HepG2 (cell line): ENCODE results near the gene ENPP7. TPM values are rescaled to one million over a fixed set of nuclear protein-coding genes. Genes with fewer than 3 reads are reported as not detected.

Experiments
- BATF2 ChIP-seq: sonication (generic); formaldehyde crosslinking; IDR thresholded peaks from 2 replicates; pipeline ENCODE4 v1.8.0; 2022; ENCODE audit warnings: mild to moderate bottlenecking, missing genetic modification reagents, moderate library complexity
- DDIT3 ChIP-seq: sonication (generic); formaldehyde crosslinking; IDR thresholded peaks from 2 replicates; pipeline ENCODE4 v1.4.0; 2020; ENCODE audit warnings: mild to moderate bottlenecking, missing genetic modification reagents
- EEA1 ChIP-seq: sonication (generic); formaldehyde crosslinking; IDR thresholded peaks from 2 replicates; pipeline ENCODE4 v1.5.1; 2020; ENCODE audit warnings: mild to moderate bottlenecking, missing genetic modification reagents, borderline replicate concordance
- GTF3A ChIP-seq: sonication (generic); formaldehyde crosslinking; conservative IDR thresholded peaks from 2 replicates; pipeline ENCODE4 v1.4.0; 2020; ENCODE audit warnings: mild to moderate bottlenecking, missing genetic modification reagents
- IKZF4 ChIP-seq: sonication (generic); formaldehyde crosslinking; IDR thresholded peaks from 2 replicates; pipeline ENCODE4 v1.5.1; 2020; ENCODE audit warnings: borderline replicate concordance, mild to moderate bottlenecking, low read depth, missing genetic modification reagents; ENCODE audit errors: not compliant biosample characterization
- KLF16 ChIP-seq, 2 experiments: sonication (generic) in 1 of 2; formaldehyde crosslinking in 1 of 2; IDR thresholded peaks; 2 replicates each; pipeline versions ENCODE4 v1.6.1 to v1.8.0; 2016 to 2023; ENCODE audit warnings: missing genetic modification reagents in 2 of 2, missing compliant biosample characterization in 1 of 2
- MEIS1 ChIP-seq: sonication (generic); formaldehyde crosslinking; IDR thresholded peaks from 2 replicates; pipeline ENCODE4 v1.9.0; 2021; ENCODE audit warnings: mild to moderate bottlenecking, missing genetic modification reagents, moderate library complexity, borderline replicate concordance
- MTA3 ChIP-seq: sonication (generic); formaldehyde crosslinking; IDR thresholded peaks from 2 replicates; pipeline ENCODE4 v1.4.0; 2020; ENCODE audit warnings: missing genetic modification reagents
- PRPF4 ChIP-seq: fragments of 200-400 bp; formaldehyde crosslinking; IDR thresholded peaks from 2 replicates; pipeline ENCODE4 v1.6.1; 2016; ENCODE audit warnings: low read length, low read depth; ENCODE audit not compliant: poor library complexity, severe bottlenecking
- RAD21 ChIP-seq: fragments of 450-650 bp; formaldehyde crosslinking; IDR thresholded peaks from 2 replicates; pipeline ENCODE4 v1.5.0; 2020; ENCODE audit warnings: mild to moderate bottlenecking
- SIX4 ChIP-seq: sonication (generic); formaldehyde crosslinking; IDR thresholded peaks from 2 replicates; pipeline ENCODE4 v1.4.0; 2020; ENCODE audit warnings: missing genetic modification reagents
- TCF7L2 ChIP-seq: IDR thresholded peaks from 2 replicates; pipeline ENCODE4 v1.6.1; 2011; ENCODE audit warnings: mild to moderate bottlenecking, low read depth, low read length, moderate library complexity
- YEATS2 ChIP-seq: sonication (generic); formaldehyde crosslinking; IDR thresholded peaks from 2 replicates; pipeline ENCODE4 v1.4.0; 2020; ENCODE audit warnings: missing genetic modification reagents, borderline replicate concordance
- ZBTB38 ChIP-seq: sonication (generic); formaldehyde crosslinking; IDR thresholded peaks from 2 replicates; pipeline ENCODE4 v1.5.1; 2020; ENCODE audit warnings: mild to moderate bottlenecking, missing genetic modification reagents
- ZNF260 ChIP-seq: sonication (generic); formaldehyde crosslinking; IDR thresholded peaks from 2 replicates; pipeline ENCODE4 v1.4.0; 2020; ENCODE audit warnings: missing genetic modification reagents, low read depth, mild to moderate bottlenecking, borderline replicate concordance
- ZNF607 ChIP-seq: sonication (generic); formaldehyde crosslinking; IDR thresholded peaks from 2 replicates; pipeline ENCODE4 v1.5.1; 2020; ENCODE audit warnings: missing genetic modification reagents, mild to moderate bottlenecking, borderline replicate concordance
- ZNF749 ChIP-seq: sonication (generic); formaldehyde crosslinking; IDR thresholded peaks from 2 replicates; pipeline ENCODE4 v1.8.0; 2022; ENCODE audit warnings: mild to moderate bottlenecking, missing genetic modification reagents, moderate library complexity, borderline replicate concordance
- ZNF878 ChIP-seq: sonication (generic); formaldehyde crosslinking; IDR thresholded peaks from 2 replicates; pipeline ENCODE4 v1.8.1; 2023; ENCODE audit warnings: mild to moderate bottlenecking, missing genetic modification reagents, moderate library complexity
- ZSCAN31 ChIP-seq: sonication (generic); formaldehyde crosslinking; IDR thresholded peaks from 2 replicates; pipeline ENCODE4 v1.5.0; 2020; ENCODE audit warnings: low read depth, mild to moderate bottlenecking, missing genetic modification reagents
- polyA plus RNA-seq, 8 experiments: library from polyadenylated mRNA; depleted of rRNA in 3 of 8; stranded (reverse) in 7 of 8; unstranded in 1 of 8; fragments of >200 nt; fragmentation: Illumina TruSeq in 4 of 8; extraction: Trizol in 4 of 8; gene quantifications; 2 replicates each; pipeline versions ENCODE4 v1.2.1 to v1.2.3, GENCODE V29; 2011 to 2016; ENCODE audit warnings: low read depth in 4 of 8, missing spikeins in 1 of 8, mixed read lengths in 1 of 8; ENCODE audit not compliant: insufficient read depth in 1 of 8
- total RNA-seq, 5 experiments: library from RNA; depleted of rRNA; stranded (reverse); fragments of >200 nt; fragmentation: Illumina TruSeq; extraction: Trizol; gene quantifications; 2 replicates each; pipeline ENCODE4 v1.2.3, GENCODE V29; 2016; ENCODE audit warnings: low read depth in 1 of 5
- TF ChIP-seq, protein P1 (sequence below): sonication (generic); formaldehyde crosslinking; IDR thresholded peaks from 2 replicates; pipeline ENCODE4 v1.8.1; 2023; ENCODE audit warnings: mild to moderate bottlenecking, moderate library complexity, missing genetic modification reagents
- TF ChIP-seq, protein P2 (sequence below): sonication (generic); formaldehyde crosslinking; IDR thresholded peaks from 2 replicates; pipeline ENCODE4 v1.5.1; 2020; ENCODE audit warnings: missing genetic modification reagents, mild to moderate bottlenecking, borderline replicate concordance
- TF ChIP-seq, protein P3 (sequence below): sonication (generic); formaldehyde crosslinking; IDR thresholded peaks from 2 replicates; pipeline ENCODE4 v1.4.0; 2020; ENCODE audit warnings: missing genetic modification reagents, borderline replicate concordance

The ENPP7 gene
- total and polyA plus RNA-seq, 2 of the 13 experiments (the other 11 are each of a cell fraction or from before 2014, with no cell fraction given), result 1.1 to 2.2 TPM

DNA sequence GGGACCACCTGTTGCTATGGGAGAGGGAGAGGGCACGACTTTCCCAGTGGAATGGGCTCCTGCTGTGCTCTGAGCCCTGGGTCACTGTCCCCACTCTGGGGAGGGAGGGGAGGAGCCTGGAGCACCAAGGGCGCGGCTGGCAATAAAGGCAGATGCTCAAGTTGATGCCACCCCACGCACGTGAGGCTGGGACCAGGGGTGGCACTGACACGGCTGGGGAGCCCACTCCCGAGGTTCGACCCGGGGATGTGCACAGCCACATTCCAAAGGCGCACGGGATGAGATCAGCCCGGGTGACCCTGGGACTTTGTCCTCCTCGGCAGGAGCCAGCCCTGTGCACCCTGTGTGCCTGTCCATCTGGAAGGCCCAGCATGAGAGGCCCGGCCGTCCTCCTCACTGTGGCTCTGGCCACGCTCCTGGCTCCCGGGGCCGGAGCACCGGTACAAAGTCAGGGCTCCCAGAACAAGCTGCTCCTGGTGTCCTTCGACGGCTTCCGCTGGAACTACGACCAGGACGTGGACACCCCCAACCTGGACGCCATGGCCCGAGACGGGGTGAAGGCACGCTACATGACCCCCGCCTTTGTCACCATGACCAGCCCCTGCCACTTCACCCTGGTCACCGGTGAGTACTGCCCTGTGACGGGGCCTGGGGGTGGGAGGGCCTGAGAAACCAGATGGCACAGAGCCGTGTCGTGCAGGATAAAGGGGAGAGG is at the start of gene ENPP7 (continued):
- TF ChIP-seq, protein P1, sequence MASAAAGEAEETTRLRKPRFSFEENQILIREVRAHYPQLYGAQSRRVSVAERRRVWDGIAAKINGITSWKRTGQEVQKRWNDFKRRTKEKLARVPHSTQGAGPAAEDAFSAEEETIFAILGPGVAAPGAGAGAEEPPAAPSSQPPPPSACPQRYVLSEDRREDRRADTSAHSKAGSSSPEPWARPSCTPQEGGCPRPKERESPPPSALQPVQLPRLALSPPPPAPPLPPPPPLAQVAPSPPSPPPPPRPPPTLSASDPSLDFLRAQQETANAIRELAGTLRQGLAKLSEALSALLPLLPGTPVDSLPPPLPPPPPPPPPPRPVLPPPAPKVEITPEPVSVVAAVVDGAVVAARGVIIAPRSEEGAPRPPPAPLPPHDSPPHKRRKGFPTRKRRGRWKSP (CRISPR knock-in tag), result no peak
- TF ChIP-seq, protein P2, sequence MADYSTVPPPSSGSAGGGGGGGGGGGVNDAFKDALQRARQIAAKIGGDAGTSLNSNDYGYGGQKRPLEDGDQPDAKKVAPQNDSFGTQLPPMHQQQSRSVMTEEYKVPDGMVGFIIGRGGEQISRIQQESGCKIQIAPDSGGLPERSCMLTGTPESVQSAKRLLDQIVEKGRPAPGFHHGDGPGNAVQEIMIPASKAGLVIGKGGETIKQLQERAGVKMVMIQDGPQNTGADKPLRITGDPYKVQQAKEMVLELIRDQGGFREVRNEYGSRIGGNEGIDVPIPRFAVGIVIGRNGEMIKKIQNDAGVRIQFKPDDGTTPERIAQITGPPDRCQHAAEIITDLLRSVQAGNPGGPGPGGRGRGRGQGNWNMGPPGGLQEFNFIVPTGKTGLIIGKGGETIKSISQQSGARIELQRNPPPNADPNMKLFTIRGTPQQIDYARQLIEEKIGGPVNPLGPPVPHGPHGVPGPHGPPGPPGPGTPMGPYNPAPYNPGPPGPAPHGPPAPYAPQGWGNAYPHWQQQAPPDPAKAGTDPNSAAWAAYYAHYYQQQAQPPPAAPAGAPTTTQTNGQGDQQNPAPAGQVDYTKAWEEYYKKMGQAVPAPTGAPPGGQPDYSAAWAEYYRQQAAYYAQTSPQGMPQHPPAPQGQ, result no peak
- TF ChIP-seq GTF3A (CRISPR knock-in tag), result no peak
- peak; percentile 20; the same call in 1 of the 2 replicates for TF ChIP-seq YEATS2 (CRISPR knock-in tag)
- no peak for TF ChIP-seq SIX4 (CRISPR knock-in tag)
- no peak for TF ChIP-seq MTA3 (CRISPR knock-in tag)
- TF ChIP-seq ZNF749 (CRISPR knock-in tag), result no peak
- 0 out of 2 replicates have a peak, but pooled peaks have one; percentile 45 for TF ChIP-seq ZNF607 (CRISPR knock-in tag)
- TF ChIP-seq MEIS1, result 0 out of 2 replicates have a peak, but pooled peaks have one; percentile 50
- no peak for TF ChIP-seq DDIT3 (CRISPR knock-in tag)
- no peak for TF ChIP-seq IKZF4
- no peak for TF ChIP-seq RAD21 (CRISPR knock-in tag)
- no peak for TF ChIP-seq TCF7L2
- TF ChIP-seq BATF2 (CRISPR knock-in tag), result no peak
- peak; percentile 92 for TF ChIP-seq ZBTB38 (CRISPR knock-in tag)
- TF ChIP-seq ZNF878, result no peak
- no peak for TF ChIP-seq PRPF4
- no peak for TF ChIP-seq KLF16 (CRISPR knock-in tag; IDR thresholded peaks at IDR 0.05)
- 0 out of 2 replicates have a peak, but pooled peaks have one; percentile 27 for TF ChIP-seq ZSCAN31 (CRISPR knock-in tag)
- no peak for TF ChIP-seq ZNF260
- no peak for TF ChIP-seq EEA1
- TF ChIP-seq, protein P3, sequence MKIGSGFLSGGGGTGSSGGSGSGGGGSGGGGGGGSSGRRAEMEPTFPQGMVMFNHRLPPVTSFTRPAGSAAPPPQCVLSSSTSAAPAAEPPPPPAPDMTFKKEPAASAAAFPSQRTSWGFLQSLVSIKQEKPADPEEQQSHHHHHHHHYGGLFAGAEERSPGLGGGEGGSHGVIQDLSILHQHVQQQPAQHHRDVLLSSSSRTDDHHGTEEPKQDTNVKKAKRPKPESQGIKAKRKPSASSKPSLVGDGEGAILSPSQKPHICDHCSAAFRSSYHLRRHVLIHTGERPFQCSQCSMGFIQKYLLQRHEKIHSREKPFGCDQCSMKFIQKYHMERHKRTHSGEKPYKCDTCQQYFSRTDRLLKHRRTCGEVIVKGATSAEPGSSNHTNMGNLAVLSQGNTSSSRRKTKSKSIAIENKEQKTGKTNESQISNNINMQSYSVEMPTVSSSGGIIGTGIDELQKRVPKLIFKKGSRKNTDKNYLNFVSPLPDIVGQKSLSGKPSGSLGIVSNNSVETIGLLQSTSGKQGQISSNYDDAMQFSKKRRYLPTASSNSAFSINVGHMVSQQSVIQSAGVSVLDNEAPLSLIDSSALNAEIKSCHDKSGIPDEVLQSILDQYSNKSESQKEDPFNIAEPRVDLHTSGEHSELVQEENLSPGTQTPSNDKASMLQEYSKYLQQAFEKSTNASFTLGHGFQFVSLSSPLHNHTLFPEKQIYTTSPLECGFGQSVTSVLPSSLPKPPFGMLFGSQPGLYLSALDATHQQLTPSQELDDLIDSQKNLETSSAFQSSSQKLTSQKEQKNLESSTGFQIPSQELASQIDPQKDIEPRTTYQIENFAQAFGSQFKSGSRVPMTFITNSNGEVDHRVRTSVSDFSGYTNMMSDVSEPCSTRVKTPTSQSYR, result 0 out of 2 replicates have a peak, but pooled peaks have one; percentile 3
